Activated CD4-positive, alpha-beta T cell treated with anti-CD3 and anti-CD28 coated beads, Interleukin-10, Interleukin-2, amounts not matched to agents 100 ng/mL and 50 ng/mL, durations not matched to agents 16 hours and 8 hours (primary cell): Measurements from ENCODE around the gene TBCCD1.
"Not testable (repeated sequence)": the region's sequence is repeated elsewhere in the genome, so short reads cannot be mapped to it uniquely, and the experiment has no call there.

Experiments used
- DNase-seq: peaks from one replicate; pipeline ENCODE4 v3.0.0-alpha.2; 2020

TBCCD1 gene

DNA sequence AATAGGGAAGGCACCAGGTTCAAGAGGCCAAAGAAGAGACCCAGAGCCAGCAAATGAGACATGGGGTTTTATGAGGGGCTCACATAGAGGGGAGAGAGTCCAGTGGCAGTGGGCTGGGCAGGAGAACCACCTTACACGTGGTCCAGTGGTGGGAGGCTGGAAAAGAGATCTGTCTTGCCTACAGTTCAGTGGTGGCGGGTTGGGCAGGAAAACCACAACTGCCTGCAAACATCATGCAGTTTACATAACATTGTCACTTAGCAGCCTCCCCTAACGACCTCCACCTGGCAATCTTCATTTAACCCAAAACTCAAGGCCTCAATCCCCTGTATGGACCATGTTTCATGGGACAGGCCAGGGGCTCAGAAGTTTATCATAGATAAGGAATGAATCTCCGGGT is 52.0 kb downstream of the TBCCD1 start:
- DNase-seq: peak; percentile 76

DNA sequence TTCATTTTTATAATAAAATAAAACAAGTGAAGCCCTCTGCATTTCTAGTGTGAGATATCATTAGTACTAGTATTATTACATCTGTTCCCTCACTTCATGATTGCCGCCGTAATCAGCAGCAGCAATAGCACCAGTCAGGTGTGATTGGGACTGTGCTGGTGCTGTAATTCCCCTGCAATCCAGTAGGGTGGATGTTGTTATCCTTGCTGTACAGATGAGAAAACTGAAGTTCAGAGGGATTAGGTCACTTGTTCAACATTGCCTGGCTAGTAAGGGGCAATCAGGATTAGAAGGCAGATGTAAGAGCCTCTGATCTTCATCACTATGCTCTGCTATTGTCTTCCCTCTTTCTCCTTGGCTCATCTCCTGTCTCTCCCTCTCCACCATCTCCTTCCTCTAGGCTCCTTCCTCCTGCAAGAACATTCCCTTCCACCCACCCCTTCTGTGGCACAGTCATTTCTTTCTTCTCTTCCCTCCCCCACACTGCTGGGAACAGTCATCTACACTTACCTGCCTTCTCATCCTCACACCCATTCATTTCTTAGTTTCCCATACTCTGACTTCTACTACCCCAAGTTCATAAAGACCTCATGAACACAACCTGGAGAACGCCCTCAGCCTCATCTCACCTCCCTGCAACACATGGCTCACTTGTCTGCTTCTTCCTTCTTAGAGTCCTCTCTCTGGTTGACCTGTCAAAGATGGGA is 52.7 kb downstream of the TBCCD1 start:
- peak; percentile 76 for DNase-seq

DNA sequence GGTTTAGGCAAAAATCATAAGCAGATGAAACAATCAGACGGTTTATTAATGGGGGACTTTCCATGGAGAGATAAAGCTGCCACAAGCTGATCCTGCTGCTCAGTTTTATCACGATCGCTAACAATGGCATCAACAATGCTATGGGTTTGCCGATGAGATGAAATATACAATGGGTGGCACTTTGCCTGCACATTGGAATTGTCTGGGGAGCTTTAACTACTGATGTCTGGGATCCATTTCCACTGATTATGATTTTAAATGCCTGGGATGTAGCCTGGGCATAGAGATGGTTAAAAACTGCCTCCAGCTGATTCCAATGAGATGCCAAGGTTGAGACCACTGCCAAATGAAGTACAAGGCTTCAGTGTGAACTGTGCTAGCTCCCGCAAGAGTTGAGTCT is 53.8 kb downstream of the TBCCD1 start:
- DNase-seq: no peak

DNA sequence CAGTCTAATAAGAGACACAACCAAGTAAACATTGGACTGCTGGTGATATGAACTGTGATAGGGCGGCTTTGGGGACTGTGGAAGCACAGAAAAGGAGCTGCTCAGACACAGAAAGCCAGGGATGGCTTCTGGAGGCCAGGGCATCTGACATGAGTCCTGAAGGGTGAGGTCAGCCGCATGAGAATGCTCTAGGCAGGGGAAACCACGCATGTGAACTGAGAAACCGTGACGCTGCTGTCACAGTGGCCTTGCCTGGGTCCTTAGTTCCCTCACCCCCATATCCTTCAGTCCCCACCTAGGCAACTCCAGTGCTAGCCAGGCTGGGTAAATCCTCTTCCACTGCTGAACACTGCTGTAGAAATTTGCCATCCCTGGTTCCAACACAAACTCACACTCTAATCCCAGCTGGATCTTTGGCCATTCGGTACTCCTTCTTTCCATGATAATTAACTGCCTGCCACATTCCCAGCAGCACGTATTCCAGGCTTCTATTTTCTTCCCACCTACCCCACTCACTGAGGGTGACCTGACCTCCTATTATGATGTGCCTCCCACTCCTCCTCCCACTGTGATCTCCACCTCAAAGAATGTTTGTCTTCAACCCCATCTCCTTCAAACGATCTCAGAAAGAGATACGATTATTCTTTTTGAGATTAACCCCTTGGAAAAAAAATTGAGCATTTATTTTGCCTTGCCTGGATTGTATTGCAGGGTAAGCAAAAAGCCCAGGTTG is 54.4 kb downstream of the TBCCD1 start:
- DNase-seq: no peak

- DNase-seq: no peak
Observed at GRCh38 chr3:186511702-186512101, 55.4 kb downstream of the TBCCD1 start.

DNA sequence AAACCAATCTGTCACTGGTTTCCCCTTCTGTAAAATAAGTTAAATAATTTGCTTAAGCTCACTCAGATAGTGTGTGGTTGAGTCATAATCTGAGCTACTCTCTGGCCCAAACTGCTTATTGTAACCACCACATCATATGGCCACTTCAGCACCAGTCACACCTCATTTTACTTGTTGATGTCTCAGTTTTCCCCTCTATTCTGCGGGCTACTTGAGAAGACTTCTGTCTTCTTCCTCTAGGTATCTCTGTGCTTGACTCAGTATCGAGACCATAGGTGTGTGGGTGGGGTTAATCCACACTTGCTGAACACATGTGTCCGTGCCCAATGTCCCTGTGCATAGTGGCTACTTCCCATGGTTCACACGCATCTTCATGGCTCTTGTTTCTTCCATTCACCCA is 55.9 kb downstream of the TBCCD1 start:
- DNase-seq: peak; percentile 75

- peak; percentile 44 for DNase-seq
Observed at GRCh38 chr3:186510374-186511079, 56.6 kb downstream of the TBCCD1 start.

GRCh38 chr3:186509423-186509822 is 57.7 kb downstream of the TBCCD1 start:
- no peak for DNase-seq

GRCh38 chr3:186506857-186507256 is 60.3 kb downstream of the TBCCD1 start:
- peak; percentile 55 for DNase-seq

GRCh38 chr3:186506191-186506739 is 60.9 kb downstream of the TBCCD1 start:
- DNase-seq: no peak

GRCh38 chr3:186502966-186503712 is 64.0 kb downstream of the TBCCD1 start:
- DNase-seq: no peak

- peak; percentile 54 for DNase-seq
Observed at GRCh38 chr3:186502138-186502948, 64.8 kb downstream of the TBCCD1 start.

DNA sequence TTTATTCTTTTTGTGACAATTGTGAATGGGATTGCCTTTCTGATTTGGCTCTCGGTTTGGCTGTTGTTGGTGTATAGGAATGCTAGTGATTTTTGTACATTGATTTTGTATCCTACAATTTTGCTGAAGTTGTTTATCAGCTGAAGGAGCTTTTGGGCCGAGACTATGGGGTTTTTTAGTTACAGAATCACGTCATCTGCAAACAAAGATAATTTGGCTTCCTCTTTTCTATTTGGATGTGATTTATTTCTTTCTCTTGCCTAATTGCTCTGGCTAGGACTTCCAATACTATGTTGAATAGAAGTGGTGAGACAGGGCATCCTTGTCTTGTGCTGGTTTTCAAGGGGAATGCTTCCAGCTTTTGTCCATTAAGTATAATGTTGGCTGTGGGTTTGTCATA is 67.2 kb downstream of the TBCCD1 start:
- DNase-seq: not testable (repeated sequence)

DNA sequence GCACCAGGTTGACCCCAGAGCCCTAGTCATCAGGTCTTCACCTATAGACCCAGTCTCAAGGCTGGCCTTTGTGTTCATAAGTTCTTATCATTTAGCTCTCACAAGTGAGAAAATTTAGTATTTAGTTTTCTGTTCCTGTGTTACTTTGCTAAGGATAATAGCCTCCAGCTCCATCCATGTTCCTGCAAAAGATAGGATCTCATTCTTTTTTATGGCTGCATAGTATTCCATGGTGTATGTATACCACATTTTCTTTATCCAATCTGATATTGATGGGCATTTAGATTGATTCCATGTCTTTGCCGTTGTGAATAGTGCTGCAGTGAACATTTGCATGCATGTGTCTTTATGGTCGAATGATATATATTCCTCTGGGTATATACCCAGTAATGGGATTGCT is 69.1 kb downstream of the TBCCD1 start:
- not testable (repeated sequence) for DNase-seq

DNA sequence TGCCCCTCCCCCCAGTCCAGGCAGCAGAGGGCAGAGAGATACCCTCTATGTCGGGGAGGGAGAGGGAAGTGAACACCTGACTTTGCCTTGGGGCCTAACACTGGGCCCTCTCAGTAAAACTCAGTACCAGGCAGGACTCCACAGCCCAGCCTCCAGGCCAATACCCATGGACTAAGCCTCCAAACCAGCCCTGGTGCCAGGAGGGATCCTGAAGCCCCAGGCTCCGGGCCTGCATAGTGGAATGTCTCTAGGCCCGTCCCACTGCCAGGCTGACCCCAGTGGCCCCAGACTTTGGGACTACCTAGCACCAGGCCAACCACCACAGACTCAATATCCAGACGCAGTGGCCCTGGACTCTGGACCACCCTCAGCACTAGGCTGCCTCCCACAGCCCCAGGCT is 69.5 kb downstream of the TBCCD1 start:
- no peak for DNase-seq

GRCh38 chr3:186496635-186497034 is 70.5 kb downstream of the TBCCD1 start:
- no peak for DNase-seq
